Muscle of leg (tissue), 11 donors: Measurements from ENCODE around the gene LRP1B. TPM values are rescaled to one million over a fixed set of nuclear protein-coding genes. Genes with fewer than 3 reads are reported as not detected.
A peak's percentile ranks its signal among the peaks of the same experiment; 100 is the strongest.

Experiments
- DNase-seq: peaks from one replicate; pipeline ENCODE4 v3.0.0; 2013
- H3K27ac ChIP-seq: one replicate; pipeline ENCODE4 v1.5.1; 2013; ENCODE audit warnings: mild to moderate bottlenecking, low read length, control low read depth
- H3K27me3 ChIP-seq: one replicate; pipeline ENCODE4 v1.6.1; 2013; ENCODE audit warnings: low read length; ENCODE audit not compliant: control insufficient read depth, insufficient read depth
- H3K36me3 ChIP-seq: one replicate; pipeline ENCODE4 v1.6.1; 2013; ENCODE audit warnings: low read length; ENCODE audit not compliant: control insufficient read depth, insufficient read depth
- H3K4me1 ChIP-seq: one replicate; pipeline ENCODE4 v1.6.1; 2013; ENCODE audit warnings: low read length; ENCODE audit not compliant: control insufficient read depth, insufficient read depth
- H3K4me3 ChIP-seq: one replicate; pipeline ENCODE4 v1.5.1; 2013; ENCODE audit warnings: low read length, control low read depth
- H3K9me3 ChIP-seq: replicated peaks from 2 replicates; pipeline ENCODE4 v1.6.1; 2013; ENCODE audit warnings: low read depth, low read length; ENCODE audit not compliant: control insufficient read depth
- WGBS: methylation state at CpG from one replicate; pipeline ENCODE4 v1.1.5; 2013; ENCODE audit warnings: missing lambda C conversion rate; ENCODE audit not compliant: insufficient coverage; 5-methylcytosine and 5-hydroxymethylcytosine counted together
- polyA plus RNA-seq, 8 donors: library from polyadenylated mRNA; unstranded; fragments of 120-200 nt; gene quantifications; one replicate each; pipeline versions ENCODE4 v1.2.1 to v1.2.3, GENCODE V29; 2013; ENCODE audit warnings: inconsistent platforms in 1 of 8, low replicate concordance in 1 of 8; ENCODE audit not compliant: insufficient read length in 8 of 8, insufficient read depth in 1 of 8
- total RNA-seq: library from RNA; stranded (reverse); fragments of 120-200 nt; gene quantifications from one replicate; pipeline ENCODE4 v1.2.4, GENCODE V29; 2013

The LRP1B gene
- total and polyA plus RNA-seq, 9 donors = 0.84 to 2.3 (median 1.4) TPM

DNA sequence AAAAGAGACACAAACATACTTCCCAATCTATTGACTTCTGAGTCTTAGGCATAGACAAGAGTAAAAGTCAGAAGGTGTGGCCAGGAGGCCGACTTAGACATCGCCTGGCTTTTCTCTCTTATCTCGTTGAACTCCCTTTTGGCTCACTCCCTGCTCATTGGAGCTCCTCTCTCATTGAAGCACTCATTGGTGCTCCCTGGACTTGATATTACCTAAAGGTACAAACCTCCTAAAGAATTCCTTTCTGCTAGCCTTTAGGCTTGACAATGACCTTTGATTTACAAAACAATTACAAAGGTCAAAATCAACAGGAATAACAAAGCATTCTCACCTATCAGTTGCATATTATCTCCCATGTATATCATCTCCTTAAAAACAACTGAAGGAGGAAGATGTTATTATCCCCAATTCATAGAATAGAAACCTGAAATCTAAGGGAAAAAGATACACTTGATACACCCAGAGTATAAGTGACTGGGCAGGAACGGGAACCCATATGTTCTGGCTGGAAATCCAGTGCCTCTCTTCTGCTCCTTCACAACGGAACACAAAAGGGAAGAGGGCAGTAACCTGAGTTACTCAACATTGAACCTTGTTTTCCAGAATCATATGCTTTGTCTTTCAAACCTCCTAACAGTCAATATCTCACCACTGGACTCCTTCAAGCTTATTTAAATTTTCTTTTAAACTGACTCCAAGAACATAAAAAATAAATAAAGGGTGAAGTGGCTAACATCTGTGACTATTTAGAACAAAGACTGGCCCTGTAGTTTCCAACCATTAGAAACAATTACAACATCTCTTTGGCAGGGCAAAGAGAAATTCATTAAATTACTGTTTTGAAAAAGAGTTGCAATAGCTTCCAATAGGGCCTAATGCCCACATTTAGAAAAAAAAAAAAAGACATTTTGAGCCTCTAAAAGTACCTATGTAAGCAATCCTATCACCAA, 1247.9 kb downstream of the LRP1B start:
- WGBS = 84% methylated on average over 4 of the region's 5 CpGs
- H3K27me3 ChIP-seq = no peaks in the 10 kb centered on the region
- H3K27ac ChIP-seq = no peak overlapping the region
- no peaks in the 10 kb centered on the region for H3K9me3 ChIP-seq
- H3K36me3 ChIP-seq = no peaks in the 10 kb centered on the region
- DNase-seq = no peak
- H3K4me3 ChIP-seq = no peak overlapping the region
- no peaks in the 10 kb centered on the region for H3K4me1 ChIP-seq

DNA sequence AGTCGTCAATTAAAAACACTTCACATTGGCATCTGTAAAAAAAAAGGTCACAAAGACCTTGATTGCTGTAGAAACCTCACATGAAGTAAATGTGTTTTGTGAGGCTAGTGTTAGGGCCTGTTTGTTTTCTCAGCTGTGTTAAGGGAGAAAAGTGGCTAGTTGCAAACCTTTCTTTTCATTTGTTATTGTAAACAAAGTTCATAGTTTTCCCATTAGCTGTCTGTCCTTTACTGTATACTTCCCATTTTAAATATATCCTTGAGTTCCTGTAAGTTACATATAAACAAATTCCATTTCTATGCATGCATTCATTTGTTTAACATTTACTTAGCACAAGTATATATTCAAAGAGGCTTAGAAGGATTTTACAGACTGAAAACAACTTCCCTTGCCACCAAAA, 1250.2 kb downstream of the LRP1B start:
- no peaks in the 10 kb centered on the region for H3K4me1 ChIP-seq
- no peak for DNase-seq
- no peaks in the 10 kb centered on the region for H3K27me3 ChIP-seq
- no peaks in the 10 kb centered on the region for H3K36me3 ChIP-seq
- H3K27ac ChIP-seq = no peak overlapping the region
- no peak overlapping the region for H3K4me3 ChIP-seq
- no CpG with 5 or more reads among the region's 1 CpG for WGBS
- peaks cover 6% of the 10 kb centered on the region for H3K9me3 ChIP-seq

DNA sequence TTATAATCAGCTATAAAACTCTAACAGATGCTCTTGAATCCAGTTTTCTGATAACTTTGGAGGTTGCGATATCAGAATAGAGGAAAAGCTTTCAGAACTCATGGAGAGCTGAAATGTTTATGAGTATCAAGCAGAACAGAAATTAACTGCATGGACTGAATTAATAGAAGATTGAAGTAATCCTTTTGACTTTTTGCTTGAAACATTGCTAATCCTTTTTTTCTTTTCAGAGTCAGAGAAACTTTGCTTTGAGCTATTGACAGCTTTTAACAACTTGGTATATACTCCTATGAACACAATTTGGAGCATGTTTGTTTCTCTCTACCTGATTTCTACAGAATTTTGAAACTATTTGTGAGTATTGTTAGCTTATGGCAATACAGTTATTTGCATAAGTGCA, 1254.8 kb downstream of the LRP1B start:
- H3K9me3 ChIP-seq = peaks cover 10% of the 10 kb centered on the region
- H3K27ac ChIP-seq = no peak overlapping the region
- no CpG with 5 or more reads among the region's 1 CpG for WGBS
- H3K27me3 ChIP-seq = no peaks in the 10 kb centered on the region
- no peaks in the 10 kb centered on the region for H3K36me3 ChIP-seq
- no peak for DNase-seq
- no peaks in the 10 kb centered on the region for H3K4me1 ChIP-seq
- no peak overlapping the region for H3K4me3 ChIP-seq

DNA sequence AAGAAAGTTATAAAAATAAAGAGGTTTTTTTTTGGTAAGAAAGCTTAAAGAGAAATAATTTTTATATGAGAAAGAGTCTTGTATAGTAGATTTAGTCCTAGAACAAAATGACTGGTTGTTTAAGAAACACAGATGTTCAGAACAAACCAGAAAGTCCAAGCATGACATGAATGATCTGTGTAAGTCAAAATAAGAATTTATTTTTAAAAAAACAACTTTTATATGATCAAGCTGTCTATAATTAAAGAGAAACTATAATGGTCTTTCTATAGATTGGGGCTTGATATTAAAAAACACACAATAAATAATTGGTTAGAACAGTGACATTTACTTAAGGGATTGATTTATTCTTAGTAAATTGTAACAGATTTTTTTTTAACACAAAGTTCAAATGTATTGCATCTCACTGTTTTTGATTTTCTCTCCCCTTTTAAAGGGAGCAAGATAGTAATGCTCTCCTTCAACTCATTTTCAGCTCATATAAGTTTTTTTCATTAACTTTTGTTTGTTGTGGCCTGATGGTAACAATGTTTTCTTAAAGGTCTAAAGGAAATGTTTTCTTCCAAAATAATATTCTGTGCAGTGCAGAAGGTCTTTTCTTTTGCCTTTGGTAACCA, 1256.8 kb downstream of the LRP1B start:
- DNase-seq = no peak
- Histone ChIP-seq H3K9me3 (peaks cover 10% of the 10 kb centered on the region), H3K36me3 (no peaks in the 10 kb centered on the region), H3K27ac (no peak overlapping the region), H3K4me3 (no peak overlapping the region), H3K27me3 (no peaks in the 10 kb centered on the region), H3K4me1 (no peaks in the 10 kb centered on the region)

DNA sequence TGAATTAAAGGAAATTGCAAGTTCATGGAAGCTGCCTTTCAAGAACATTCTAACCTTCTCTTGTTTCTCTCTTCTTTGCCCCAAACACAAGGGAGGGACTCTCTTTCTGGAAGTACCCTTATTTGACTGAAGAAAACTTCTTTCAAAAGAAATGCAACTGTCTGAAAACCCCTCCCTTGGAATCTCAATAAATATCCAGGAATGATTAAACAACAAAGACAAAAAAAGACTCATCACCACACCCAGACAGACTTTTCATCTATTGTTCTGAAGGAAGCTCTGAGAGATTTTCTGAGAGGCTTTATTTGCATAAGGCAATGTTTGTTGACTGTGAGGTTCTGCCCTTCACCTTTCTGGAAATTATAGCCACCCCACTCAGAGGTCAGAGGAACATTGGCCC, 1260.9 kb downstream of the LRP1B start:
- Histone ChIP-seq H3K27ac (no peak overlapping the region), H3K4me3 (no peak overlapping the region), H3K4me1 (no peaks in the 10 kb centered on the region), H3K27me3 (no peaks in the 10 kb centered on the region), H3K36me3 (no peaks in the 10 kb centered on the region), H3K9me3 (peaks cover under 1% of the 10 kb centered on the region)
- no peak for DNase-seq

DNA sequence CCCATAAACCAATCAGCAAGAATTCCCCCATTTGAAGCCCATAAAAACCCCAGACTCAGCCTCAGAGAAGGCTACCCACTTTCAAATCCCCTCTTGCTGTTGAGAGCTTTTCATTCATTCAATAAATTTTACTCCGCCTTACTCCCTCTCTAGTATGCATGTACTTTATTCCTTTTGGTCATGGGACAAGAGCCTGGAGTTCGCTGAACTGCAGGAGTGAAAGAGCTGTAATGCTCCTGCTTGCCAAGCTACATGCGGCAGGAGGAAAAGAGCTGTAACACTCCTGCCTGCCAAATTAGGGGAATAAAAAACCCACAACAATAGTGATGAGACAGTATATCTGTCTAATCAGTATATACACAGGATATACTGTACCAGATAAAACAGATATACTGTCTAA, 1261.7 kb downstream of the LRP1B start:
- no peaks in the 10 kb centered on the region for H3K9me3 ChIP-seq
- no peak overlapping the region for H3K4me3 ChIP-seq
- 100% methylated on average over 1 of the region's 3 CpGs for WGBS
- no peaks in the 10 kb centered on the region for H3K27me3 ChIP-seq
- DNase-seq = no peak
- H3K36me3 ChIP-seq = no peaks in the 10 kb centered on the region
- no peak overlapping the region for H3K27ac ChIP-seq
- no peaks in the 10 kb centered on the region for H3K4me1 ChIP-seq

DNA sequence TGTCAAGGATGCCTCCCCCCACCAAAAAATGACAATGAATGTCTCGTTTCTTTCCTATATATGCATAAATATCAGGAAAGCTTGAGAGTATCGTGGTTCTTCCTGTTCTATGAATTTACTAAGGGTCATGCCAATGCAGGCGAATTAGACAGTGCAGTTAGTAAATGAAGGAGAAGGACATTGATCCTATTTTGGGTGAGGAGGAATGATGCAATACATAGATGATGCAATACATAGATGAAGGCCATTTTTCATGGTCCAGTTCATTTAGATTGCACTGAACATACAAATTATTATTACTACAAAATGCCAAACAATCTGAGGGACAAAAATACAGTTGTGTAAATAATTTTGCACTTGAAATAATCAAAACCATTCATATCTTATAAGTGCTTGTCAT, 1265.0 kb downstream of the LRP1B start:
- WGBS = no CpG with 5 or more reads among the region's 3 CpGs
- Histone ChIP-seq H3K36me3 (no peaks in the 10 kb centered on the region), H3K9me3 (no peaks in the 10 kb centered on the region), H3K4me1 (no peaks in the 10 kb centered on the region), H3K27me3 (no peaks in the 10 kb centered on the region), H3K27ac (no peak overlapping the region), H3K4me3 (no peak overlapping the region)
- no peak for DNase-seq

DNA sequence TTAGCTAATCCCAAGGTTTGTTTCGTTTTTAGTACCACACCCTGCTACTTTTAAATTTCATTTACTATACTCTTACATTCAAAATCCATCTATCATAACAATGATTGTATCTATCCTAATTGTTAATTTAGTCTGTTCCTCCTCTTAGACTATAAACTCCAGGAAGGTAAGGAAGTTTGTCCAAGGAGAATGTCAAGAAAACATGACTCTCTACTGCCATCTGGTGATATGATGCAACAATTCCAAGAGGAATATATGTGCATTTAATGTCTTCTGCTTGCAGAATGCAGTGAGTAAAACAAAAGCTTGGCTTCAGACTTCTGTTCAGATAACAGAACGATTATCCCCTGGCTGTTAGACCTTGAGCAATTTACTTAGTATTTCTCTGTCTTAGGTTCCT, 1267.1 kb downstream of the LRP1B start:
- Histone ChIP-seq H3K4me1 (no peaks in the 10 kb centered on the region), H3K4me3 (no peak overlapping the region), H3K27ac (no peak overlapping the region), H3K9me3 (no peaks in the 10 kb centered on the region), H3K36me3 (no peaks in the 10 kb centered on the region), H3K27me3 (no peaks in the 10 kb centered on the region)
- WGBS = no CpG with 5 or more reads among the region's 2 CpGs
- DNase-seq = peak; percentile 59

DNA sequence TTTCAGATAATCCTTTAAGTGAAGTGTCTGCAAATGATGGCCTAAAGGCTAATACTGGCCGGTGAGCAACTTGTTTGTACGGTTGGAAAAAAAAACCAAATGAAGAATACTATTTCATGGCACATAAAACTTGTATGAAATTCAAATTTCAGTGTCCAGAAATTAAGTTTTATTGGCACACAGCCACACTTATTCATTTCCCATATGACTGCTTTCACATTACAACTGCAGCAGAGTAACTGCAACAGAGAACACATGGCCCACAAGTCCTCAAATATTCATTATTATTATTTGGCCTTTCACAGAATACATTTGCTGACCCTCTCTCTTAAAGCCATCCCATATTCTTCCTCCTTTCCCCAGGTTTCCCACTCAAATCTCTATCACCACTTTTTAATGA, 1268.6 kb downstream of the LRP1B start:
- Histone ChIP-seq H3K36me3 (no peaks in the 10 kb centered on the region), H3K9me3 (no peaks in the 10 kb centered on the region), H3K4me1 (no peaks in the 10 kb centered on the region), H3K4me3 (no peak overlapping the region), H3K27me3 (no peaks in the 10 kb centered on the region), H3K27ac (no peak overlapping the region)
- WGBS = no CpG with 5 or more reads among the region's 2 CpGs
- peak; percentile 22 for DNase-seq

DNA sequence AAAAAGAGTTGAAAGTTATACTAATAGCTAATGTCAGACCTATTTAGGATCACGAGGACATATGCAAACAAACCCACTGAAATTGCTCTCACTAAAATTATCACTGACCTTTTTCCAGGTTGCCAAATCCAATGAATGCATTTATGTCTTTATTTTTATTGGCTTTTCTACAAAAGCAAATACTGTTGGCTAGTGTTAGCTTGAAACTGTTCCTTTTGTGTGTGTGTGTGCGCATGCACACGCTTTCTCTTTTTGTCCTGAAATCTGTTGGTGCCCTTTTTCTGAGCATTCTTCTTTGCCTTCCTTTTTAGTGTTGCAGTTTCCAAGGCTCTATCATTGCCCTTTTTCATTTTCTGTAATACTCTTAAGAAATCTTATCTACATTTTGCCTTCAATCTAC, 1269.2 kb downstream of the LRP1B start:
- Histone ChIP-seq H3K4me1 (no peaks in the 10 kb centered on the region), H3K9me3 (no peaks in the 10 kb centered on the region), H3K27me3 (no peaks in the 10 kb centered on the region), H3K4me3 (no peak overlapping the region), H3K36me3 (no peaks in the 10 kb centered on the region), H3K27ac (no peak overlapping the region)
- WGBS = no CpG with 5 or more reads among the region's 3 CpGs
- no peak for DNase-seq
